Sigmoid colon (tissue), 4 donors: ENCODE results near the gene CNKSR1.

Experiments used
- EP300 ChIP-seq, 4 donors: sonication (generic); formaldehyde crosslinking; IDR thresholded peaks; one replicate each; pipeline ENCODE4 v1.6.1; 2017; ENCODE audit warnings: antibody characterized with exemption in 4 of 4
- POLR2A ChIP-seq, 2 donors: fragments of 450-650 bp; IDR thresholded peaks; one replicate each; pipeline ENCODE4 v1.6.1; 2016; ENCODE audit warnings: antibody characterized with exemption in 2 of 2, mild to moderate bottlenecking in 2 of 2, moderate library complexity in 2 of 2
- POLR2AphosphoS5 ChIP-seq, 4 donors: sonication (generic); formaldehyde crosslinking; IDR thresholded peaks; one replicate each; pipeline ENCODE4 v1.6.1; 2017; ENCODE audit warnings: antibody characterized with exemption in 4 of 4
- TF ChIP-seq, protein P1 (sequence below), 4 experiments: fragments of 450-650 bp in 3 of 4; fragments of 200-600 bp in 1 of 4; IDR thresholded peaks; one replicate each; pipeline ENCODE4 v1.5.1; 2016 to 2019; ENCODE audit warnings: antibody characterized with exemption in 4 of 4, mild to moderate bottlenecking in 3 of 4, moderate library complexity in 2 of 4

- TF ChIP-seq, protein P1, sequence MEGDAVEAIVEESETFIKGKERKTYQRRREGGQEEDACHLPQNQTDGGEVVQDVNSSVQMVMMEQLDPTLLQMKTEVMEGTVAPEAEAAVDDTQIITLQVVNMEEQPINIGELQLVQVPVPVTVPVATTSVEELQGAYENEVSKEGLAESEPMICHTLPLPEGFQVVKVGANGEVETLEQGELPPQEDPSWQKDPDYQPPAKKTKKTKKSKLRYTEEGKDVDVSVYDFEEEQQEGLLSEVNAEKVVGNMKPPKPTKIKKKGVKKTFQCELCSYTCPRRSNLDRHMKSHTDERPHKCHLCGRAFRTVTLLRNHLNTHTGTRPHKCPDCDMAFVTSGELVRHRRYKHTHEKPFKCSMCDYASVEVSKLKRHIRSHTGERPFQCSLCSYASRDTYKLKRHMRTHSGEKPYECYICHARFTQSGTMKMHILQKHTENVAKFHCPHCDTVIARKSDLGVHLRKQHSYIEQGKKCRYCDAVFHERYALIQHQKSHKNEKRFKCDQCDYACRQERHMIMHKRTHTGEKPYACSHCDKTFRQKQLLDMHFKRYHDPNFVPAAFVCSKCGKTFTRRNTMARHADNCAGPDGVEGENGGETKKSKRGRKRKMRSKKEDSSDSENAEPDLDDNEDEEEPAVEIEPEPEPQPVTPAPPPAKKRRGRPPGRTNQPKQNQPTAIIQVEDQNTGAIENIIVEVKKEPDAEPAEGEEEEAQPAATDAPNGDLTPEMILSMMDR (IDR thresholded peaks at IDR 0.05) = no peak
- TF ChIP-seq POLR2A (IDR thresholded peaks at IDR 0.05) (no peak), EP300 (IDR thresholded peaks at IDR 0.05) (no peak), POLR2AphosphoS5 (IDR thresholded peaks at IDR 0.05) (no peak)
Measured at GRCh38 chr1:26158271-26158907, 18.9 kb upstream of the CNKSR1 start.
